T47D (cell line): ENCODE measurements around the gene SPEG.

Source experiments
- DNase-seq, 2 experiments: peaks; one replicate each; pipeline versions ENCODE4 v3.0.0 to v3.0.0-alpha.2; 2011 to 2012; ENCODE audit warnings: low read depth in 1 of 2, low spot score in 1 of 2
- JUND ChIP-seq: IDR thresholded peaks from 2 replicates; pipeline ENCODE4 v1.6.1; 2012; ENCODE audit warnings: low read depth
- in situ Hi-C: cut with HindIII; loops from 2 replicates; pipeline ENCODE4 v1.10.0; 2016; ENCODE audit warnings: low sequenced_read_pairs, low pct_unique_long_range_greater_than_20kb

Gene SPEG

GRCh38 chr2:219457784-219458369 lies 23.2 kb downstream of the SPEG start:
- no peak for TF ChIP-seq JUND
- DNase-seq = no peak
- in situ Hi-C loops = no loop called here

DNA sequence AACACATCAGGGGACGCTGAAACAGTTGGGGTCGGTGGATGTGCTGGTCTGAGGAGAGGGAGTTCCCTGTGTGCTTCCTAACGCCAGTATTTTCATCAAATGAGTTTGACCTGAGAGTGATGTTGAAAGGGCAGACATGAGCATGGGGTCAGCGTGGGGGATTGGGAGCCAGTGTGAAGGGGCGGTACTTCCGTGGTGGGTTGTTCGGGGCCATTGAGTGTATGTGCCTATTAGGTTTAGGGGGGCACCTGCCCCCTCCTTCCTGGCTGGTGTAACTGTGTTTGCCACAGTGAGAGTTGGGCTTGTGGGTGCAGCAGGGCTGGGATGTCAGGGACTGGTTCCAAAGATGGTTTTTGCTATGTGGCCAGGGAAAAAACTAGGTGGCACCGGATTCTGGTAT lies 24.4 kb downstream of the SPEG start:
- no peak for TF ChIP-seq JUND
- in situ Hi-C loops = no loop called here
- DNase-seq = no peak

DNA sequence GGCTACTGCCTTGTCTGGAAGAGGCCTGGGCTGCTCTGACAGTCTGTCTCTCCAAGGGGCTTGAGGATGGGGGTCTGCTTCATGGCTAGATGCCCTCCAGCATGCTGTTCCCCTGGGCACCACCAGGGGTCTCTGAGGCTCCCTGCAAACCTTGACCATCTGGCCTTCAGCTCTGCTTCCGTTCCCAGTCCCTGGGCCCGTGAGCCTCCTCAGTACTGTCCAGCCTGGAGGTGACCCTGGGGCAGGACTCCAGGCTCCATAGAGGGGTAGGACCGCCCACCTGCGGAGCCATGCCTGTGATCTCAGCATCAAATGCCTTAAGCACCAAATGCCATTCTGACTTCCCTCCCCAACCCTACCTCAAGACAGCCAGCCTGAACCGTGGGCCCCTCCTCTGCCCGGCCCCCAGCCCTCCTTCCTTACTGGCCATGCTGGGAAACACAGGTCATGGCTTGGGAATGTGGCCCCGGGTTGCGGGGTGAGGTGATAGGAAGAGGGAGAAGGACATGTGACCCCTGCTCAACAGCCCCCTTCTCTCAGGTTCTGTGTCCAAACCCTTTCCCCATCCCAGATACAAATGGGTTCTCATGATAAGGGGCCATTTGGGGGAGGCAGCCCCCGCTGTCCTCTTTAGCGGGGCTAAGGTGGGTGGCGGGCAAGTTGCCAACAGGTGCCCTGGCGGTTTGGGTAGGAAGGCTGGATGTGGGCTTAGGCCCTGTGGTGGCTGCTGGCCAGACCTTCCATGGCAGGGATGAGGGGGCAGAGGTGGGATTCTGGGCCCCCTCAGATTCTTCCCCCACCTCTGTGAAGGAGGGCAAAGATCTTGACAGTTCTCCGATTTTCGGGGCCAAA lies 25.0 kb downstream of the SPEG start:
- DNase-seq = peak; percentile 42 to 77
- in situ Hi-C loops = no loop called here
- TF ChIP-seq JUND = no peak

DNA sequence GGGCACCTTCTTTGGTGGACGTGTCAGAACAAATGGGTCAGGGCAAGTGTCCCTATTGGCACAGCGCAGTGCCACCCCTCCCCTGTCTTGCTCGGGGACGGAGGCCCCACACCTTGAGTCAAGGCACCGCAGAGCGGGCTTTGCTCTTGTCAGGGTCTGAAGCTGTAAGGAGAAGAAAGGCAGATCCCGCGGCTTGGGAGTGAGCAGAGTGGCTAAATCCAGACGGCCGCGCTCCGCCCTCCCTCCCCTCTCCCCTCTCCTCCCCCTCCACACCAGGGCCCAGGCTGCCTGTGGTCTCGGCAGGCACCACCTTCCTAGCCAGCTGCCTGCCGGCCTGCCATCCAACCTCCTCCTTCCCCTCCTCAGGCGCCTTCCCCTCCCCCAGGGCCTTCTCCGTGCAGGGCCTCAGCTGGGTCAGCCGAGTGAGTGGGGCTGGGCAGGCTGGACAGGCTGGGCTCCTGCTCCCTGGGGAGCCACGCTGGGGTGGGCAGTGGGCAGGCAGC lies 25.8 kb downstream of the SPEG start:
- TF ChIP-seq JUND = no peak
- DNase-seq = no peak
- in situ Hi-C loops = no loop called here

DNA sequence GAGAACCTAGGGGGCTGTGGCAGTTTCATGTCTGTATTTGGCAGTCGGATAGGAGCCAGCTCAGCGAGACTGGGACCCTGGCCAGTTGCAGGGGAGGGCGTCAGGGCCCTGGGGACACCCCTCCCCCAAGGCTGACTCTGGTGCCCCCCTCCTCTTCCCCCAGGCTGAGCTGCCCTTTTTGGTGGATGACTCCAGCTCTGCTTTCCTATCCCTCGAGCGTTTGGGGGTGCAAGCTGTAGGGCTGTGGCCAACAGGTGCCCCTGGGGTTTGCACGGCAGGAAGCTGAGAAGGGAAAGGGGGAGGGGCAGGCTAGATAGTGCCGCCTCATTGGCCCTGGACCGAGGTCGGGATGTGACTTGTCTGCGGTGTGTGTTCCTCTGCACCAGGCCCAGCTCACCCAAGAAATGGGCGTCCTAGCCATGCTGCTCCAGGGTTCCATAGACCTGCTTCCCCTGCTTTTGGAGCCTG lies 26.4 kb downstream of the SPEG start:
- TF ChIP-seq JUND = no peak
- in situ Hi-C loops = no loop called here
- DNase-seq = no peak

DNA sequence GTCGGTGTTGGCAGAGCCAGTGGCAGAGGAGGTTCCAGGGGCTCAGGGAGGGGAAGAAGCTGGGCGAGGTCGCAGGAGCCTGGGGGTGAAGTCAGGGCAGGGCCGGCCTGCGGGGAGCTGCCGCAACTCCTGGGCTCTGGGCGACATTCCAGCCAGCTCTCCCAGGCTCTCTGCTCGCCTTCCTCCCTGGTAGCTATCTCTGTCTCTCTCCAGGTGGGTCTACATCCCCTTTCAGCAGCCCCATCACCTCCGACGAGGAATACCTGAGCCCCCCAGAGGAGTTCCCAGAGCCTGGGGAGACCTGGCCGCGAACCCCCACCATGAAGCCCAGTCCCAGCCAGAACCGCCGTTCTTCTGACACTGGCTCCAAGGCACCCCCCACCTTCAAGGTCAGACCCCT lies 27.0 kb downstream of the SPEG start:
- TF ChIP-seq JUND = no peak
- no peak for DNase-seq
- in situ Hi-C loops = no loop called here

GRCh38 chr2:219462349-219462748 lies 27.7 kb downstream of the SPEG start:
- no peak for DNase-seq
- in situ Hi-C loops = no loop called here
- no peak for TF ChIP-seq JUND

DNA sequence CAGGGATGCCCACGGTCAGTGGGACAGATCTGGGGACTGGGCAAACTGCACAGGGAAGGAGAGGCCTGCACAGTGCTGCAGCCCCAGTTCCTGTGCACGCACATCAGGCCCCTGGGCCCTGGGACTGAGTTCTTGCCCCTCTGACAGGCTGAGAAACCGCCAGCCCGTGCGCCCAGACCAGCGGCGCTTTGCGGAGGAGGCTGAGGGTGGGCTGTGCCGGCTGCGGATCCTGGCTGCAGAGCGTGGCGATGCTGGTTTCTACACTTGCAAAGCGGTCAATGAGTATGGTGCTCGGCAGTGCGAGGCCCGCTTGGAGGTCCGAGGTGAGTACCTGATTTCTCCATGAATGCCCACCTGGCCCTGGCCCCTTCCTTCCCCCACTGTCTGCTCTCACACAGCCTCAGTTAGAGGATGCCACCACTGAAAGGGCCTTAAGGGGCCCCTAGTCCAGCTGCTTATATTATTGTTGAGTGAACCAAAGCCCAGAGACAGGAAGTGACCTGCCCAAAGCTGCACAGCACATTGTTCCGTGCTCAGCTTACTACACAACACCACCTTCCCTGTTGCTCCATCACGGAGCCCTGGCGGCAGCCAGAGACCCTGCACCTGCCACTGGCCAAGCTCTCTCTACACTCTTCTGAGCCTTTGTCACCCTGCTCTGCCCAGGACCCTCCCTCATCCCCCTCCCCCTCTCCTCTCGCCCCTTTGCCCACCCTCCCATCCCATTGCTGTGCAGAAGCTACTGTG lies 29.8 kb downstream of the SPEG start:
- in situ Hi-C loops = no loop called here
- TF ChIP-seq JUND = no peak

DNA sequence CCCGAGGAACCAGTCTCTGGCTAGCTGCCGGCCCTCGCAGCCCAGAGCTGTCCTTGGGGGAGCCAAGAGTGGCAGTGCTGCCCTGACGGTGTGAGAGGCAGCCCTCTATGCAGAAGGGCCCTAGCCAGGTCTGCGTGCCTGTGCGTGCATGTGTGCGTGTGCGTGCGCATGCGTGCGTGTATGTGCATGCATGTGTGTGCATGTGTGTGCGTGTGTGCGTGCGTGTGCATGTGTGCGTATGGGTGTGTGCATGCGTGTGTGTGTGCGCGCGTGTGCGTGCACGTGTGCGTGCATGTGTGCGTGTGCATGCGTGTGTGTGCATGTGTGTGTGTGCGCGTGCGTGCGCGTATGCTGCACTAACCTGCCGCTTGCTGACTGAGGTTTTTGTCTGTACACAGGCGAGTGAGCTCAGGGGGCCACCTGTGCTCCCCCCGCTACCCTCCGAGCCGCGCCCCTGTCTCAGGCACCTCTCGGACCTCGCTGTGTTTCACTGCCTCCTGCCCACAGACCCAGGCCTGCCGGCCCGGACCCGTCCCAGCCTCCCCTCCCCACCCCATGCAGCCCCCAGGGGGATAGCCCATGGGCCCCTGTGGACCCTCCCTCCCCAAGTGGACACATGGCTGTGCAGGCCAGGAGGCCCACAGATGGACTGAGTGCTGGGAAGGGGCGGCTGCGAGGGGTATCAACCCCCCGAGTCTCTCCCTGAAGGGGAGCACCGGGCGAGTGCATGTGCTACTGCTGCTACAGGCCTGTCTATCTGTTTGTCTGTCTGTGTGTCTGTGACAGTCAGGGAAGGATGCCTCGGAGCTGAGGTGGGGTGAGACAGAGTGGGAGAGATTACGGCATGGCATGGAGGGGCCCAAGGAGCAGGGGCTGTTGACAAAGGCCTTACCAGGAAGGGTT lies 31.3 kb downstream of the SPEG start:
- in situ Hi-C loops = no loop called here
- no peak for DNase-seq
- no peak for TF ChIP-seq JUND

More for the DNA sequence above, 29.8 kb downstream of the SPEG start:
- DNase-seq = no peak

- in situ Hi-C loops = no loop called here
- TF ChIP-seq JUND = no peak
- DNase-seq = no peak
Observed at GRCh38 chr2:219466816-219467735, 32.4 kb downstream of the SPEG start.

DNA sequence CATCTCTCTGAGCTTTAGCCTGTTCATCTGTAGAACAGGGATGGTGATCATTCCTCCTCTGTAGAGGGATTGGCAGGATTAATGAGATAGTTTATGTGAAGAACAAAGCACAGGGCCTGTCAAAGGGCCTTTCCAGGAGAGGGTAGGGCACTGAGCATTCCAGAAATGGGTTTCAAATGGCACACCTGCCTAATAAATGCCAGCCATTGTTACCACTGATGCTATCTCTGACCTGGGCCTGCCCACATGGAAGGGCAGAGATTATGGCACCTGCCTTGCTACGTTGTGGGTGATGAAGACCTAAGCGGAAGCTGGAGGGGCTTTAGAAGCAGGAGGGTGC lies 33.1 kb downstream of the SPEG start:
- peak; percentile 38 to 44 for DNase-seq
- TF ChIP-seq JUND = no peak
- in situ Hi-C loops = no loop called here
